Ascending aorta (tissue), 2 donors: ENCODE measurements around the gene DCDC2C. TPM values are rescaled to one million over a fixed set of nuclear protein-coding genes. Genes with fewer than 3 reads are reported as not detected.

Experiments
- DNase-seq, 2 donors: peaks; one replicate each; pipeline ENCODE4 v3.0.0-alpha.2; 2019; ENCODE audit warnings: low spot score in 2 of 2
- H3K27ac ChIP-seq, 2 donors: fragments of 200-600 bp; sonication (generic); one replicate each; pipeline ENCODE4 v1.5.1; 2016 to 2017; ENCODE audit warnings: mild to moderate bottlenecking in 1 of 2
- H3K27me3 ChIP-seq: fragments of 200-600 bp; sonication (generic); one replicate; pipeline ENCODE4 v1.5.1; 2017
- H3K36me3 ChIP-seq, 2 donors: fragments of 200-600 bp; sonication (generic); one replicate each; pipeline ENCODE4 v1.5.1; 2016
- H3K4me1 ChIP-seq, 2 donors: fragments of 200-600 bp; sonication (generic); one replicate each; pipeline ENCODE4 v1.5.1; 2016 to 2017; ENCODE audit warnings: mild to moderate bottlenecking in 1 of 2
- H3K4me3 ChIP-seq, 2 donors: fragments of 200-600 bp; sonication (generic); one replicate each; pipeline ENCODE4 v1.5.1; 2016 to 2017; ENCODE audit warnings: mild to moderate bottlenecking in 1 of 2
- H3K9me3 ChIP-seq, 2 donors: fragments of 200-600 bp; sonication (generic); one replicate each; pipeline ENCODE4 v1.5.1; 2016
- CTCF ChIP-seq, 3 experiments: fragments of 200-600 bp in 2 of 3; fragments of 450-650 bp in 1 of 3; sonication (generic) in 2 of 3; IDR thresholded peaks; one replicate each; pipeline ENCODE4 v1.5.1; 2016 to 2019; ENCODE audit warnings: antibody characterized with exemption in 3 of 3, mild to moderate bottlenecking in 1 of 3, moderate library complexity in 1 of 3
- intact Hi-C: fragments of 100-400 bp; cut with DNase I; formaldehyde crosslinking; loops from one replicate; pipeline ENCODE4 v1.15.1; 2023
- total RNA-seq: library from RNA; depleted of rRNA; stranded (reverse); fragments of >200 nt; gene quantifications from one replicate; pipeline ENCODE4 v1.1.0, GENCODE V29; 2016

Gene DCDC2C
- total RNA-seq, 1 donor from 2014 or later, result 2.4 TPM

DNA sequence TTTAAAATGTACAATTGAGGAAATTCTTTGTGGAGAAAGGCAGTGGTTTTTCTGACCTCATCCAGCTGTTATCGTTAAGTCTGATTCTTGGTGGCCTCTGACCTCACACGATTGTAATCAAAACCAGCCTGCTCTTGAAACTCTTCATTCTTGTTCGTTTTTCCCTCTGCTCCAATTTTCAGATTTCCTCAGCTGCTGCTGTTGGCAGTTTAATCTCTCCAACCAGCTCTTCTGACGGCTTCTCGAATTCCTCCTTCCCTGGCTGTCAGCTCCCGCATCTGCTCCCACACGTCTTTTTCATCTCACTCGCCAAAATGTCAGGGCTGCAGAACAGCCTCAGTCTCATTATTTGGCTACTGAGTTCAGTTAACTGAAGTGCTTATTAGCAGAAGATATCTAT lies 136.1 kb downstream of the DCDC2C start:
- no peak overlapping the region for H3K27ac ChIP-seq
- no peak for TF ChIP-seq CTCF (IDR thresholded peaks at IDR 0.05)
- DNase-seq, result no peak
- intact Hi-C loops, result no loop called here
- H3K4me1 ChIP-seq, result no peaks in the 10 kb centered on the region
- no peak overlapping the region for H3K4me3 ChIP-seq
- no peaks in the 10 kb centered on the region for H3K9me3 ChIP-seq
- no peaks in the 10 kb centered on the region for H3K27me3 ChIP-seq
- no peaks in the 10 kb centered on the region for H3K36me3 ChIP-seq

- no peaks in the 10 kb centered on the region for H3K4me1 ChIP-seq
- no peak for TF ChIP-seq CTCF (IDR thresholded peaks at IDR 0.05)
- H3K9me3 ChIP-seq, result no peaks in the 10 kb centered on the region
- intact Hi-C loops, result no loop called here
- no peaks in the 10 kb centered on the region for H3K36me3 ChIP-seq
- H3K27me3 ChIP-seq, result no peaks in the 10 kb centered on the region
- H3K27ac ChIP-seq, result no peak overlapping the region
- no peak overlapping the region for H3K4me3 ChIP-seq
- no peak for DNase-seq
Observed at GRCh38 chr2:3840611-3841155, 137.3 kb downstream of the DCDC2C start.

DNA sequence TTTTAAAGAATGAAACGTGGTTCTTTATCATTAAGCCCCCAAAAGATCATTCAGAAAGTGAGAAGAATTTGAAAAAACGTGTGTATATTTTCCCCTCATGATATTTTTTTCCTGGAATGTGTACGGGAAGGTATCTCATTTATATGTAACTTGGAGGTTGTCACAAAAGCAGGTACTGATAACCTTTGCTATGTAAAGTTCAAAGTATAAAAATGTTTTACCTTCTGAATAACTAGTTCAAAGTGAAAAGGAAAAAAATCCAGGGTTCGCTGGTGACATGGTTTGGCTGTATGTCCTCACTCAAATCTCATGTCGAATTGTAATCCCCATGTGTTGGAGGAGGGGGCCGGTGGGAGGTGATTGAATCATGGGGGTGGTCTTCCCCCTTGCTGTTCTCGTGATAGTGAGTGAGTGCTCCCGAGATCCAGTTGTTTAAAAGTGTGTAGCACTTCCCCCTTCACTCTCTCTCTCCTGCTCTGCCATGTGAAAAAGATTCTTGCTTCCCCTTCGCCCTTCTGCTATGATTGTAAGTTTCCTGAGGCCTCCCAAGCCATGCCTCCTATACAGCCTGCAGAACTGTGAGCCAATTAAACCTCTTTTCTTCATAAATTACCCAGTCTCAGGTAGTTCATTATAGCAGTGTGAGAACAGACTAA lies 144.2 kb downstream of the DCDC2C start:
- H3K4me1 ChIP-seq, result no peaks in the 10 kb centered on the region
- intact Hi-C loops, result no loop called here
- H3K27ac ChIP-seq, result no peak overlapping the region
- no peaks in the 10 kb centered on the region for H3K36me3 ChIP-seq
- no peaks in the 10 kb centered on the region for H3K9me3 ChIP-seq
- no peak for TF ChIP-seq CTCF (IDR thresholded peaks at IDR 0.05)
- no peaks in the 10 kb centered on the region for H3K27me3 ChIP-seq
- H3K4me3 ChIP-seq, result no peak overlapping the region
- no peak for DNase-seq

- Histone ChIP-seq H3K36me3 (no peaks in the 10 kb centered on the region), H3K9me3 (no peaks in the 10 kb centered on the region), H3K4me1 (no peaks in the 10 kb centered on the region), H3K4me3 (no peak overlapping the region), H3K27me3 (no peaks in the 10 kb centered on the region), H3K27ac (no peak overlapping the region)
- DNase-seq, result no peak
- intact Hi-C loops, result no loop called here
- TF ChIP-seq CTCF (IDR thresholded peaks at IDR 0.05), result no peak
Observed at GRCh38 chr2:3848776-3849175, 145.4 kb downstream of the DCDC2C start.

DNA sequence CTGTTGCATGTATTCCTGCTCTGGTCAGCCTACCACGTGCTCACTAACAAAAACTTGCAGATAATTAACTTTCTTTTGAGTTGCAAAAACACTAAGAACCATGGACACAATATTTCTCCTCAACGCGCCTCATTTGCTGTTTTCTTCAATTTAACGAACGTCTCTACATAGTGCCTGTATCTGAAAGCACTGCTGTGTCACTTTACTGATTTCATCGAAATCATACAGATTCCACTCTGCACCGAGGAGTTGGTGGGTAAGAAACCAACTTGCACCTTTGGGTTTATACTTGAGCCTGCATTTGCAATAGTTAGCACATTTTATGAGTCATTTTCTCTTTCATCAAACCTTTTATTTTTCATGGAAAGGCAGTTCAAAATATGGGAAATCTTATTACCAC lies 145.8 kb downstream of the DCDC2C start:
- DNase-seq, result no peak
- H3K36me3 ChIP-seq, result no peaks in the 10 kb centered on the region
- intact Hi-C loops, result no loop called here
- H3K9me3 ChIP-seq, result no peaks in the 10 kb centered on the region
- H3K27ac ChIP-seq, result no peak overlapping the region
- H3K4me3 ChIP-seq, result no peak overlapping the region
- H3K27me3 ChIP-seq, result no peaks in the 10 kb centered on the region
- no peaks in the 10 kb centered on the region for H3K4me1 ChIP-seq
- no peak for TF ChIP-seq CTCF (IDR thresholded peaks at IDR 0.05)
